IPS DF 6.9 (cell line): ENCODE measurements around the gene SYNJ1.

Experiments
- DNase-seq: peaks from one replicate; pipeline ENCODE4 v3.0.0-alpha.2; 2013; ENCODE audit warnings: low read depth, low spot score
- H3K27ac ChIP-seq: one replicate; pipeline ENCODE4 v1.5.1; 2013; ENCODE audit warnings: low read length, control low read depth
- H3K27me3 ChIP-seq: 2 replicates; pipeline ENCODE4 v1.6.1; 2013; ENCODE audit warnings: mild to moderate bottlenecking, low read length; ENCODE audit not compliant: control insufficient read depth, insufficient read depth
- H3K36me3 ChIP-seq: 2 replicates; pipeline ENCODE4 v1.6.1; 2013; ENCODE audit warnings: low read length; ENCODE audit not compliant: control insufficient read depth, insufficient read depth
- H3K4me1 ChIP-seq: 2 replicates; pipeline ENCODE4 v1.6.1; 2013; ENCODE audit warnings: low read length; ENCODE audit not compliant: control insufficient read depth, insufficient read depth
- H3K4me3 ChIP-seq: 2 replicates; pipeline ENCODE4 v1.5.1; 2013; ENCODE audit warnings: mild to moderate bottlenecking, low read length
- H3K9me3 ChIP-seq: 2 replicates; pipeline ENCODE4 v1.6.1; 2013; ENCODE audit warnings: low read length, inconsistent platforms; ENCODE audit not compliant: control insufficient read depth, insufficient read depth
- WGBS: extraction: QIAGEN DNeasy Blood & Tissue Kit; methylation state at CpG from one replicate; pipeline ENCODE4 v1.1.7; 2013; ENCODE audit warnings: mixed read lengths, missing lambda C conversion rate; ENCODE audit not compliant: insufficient read length, insufficient coverage; 5-methylcytosine and 5-hydroxymethylcytosine counted together

SYNJ1 gene

DNA sequence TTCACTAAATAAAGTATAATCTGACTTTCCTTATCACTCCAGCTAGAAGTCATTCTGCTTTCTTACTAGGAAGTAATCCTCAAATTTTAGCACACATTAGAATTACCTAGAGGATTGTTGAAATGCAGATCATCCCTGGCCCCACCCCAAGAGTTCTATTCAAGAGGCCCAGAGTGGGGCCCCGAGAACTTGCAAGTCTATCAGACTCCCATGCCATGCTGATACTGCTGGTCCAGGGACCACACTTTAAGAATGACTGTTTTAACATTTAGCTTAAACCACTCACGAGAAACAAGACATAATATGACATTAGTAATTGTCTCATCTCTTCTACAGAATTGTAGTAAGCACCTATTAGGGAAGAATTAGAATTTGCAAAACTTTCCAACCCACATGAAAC, 7.7 kb upstream of the SYNJ1 start:
- WGBS, result no CpG with 5 or more reads among the region's 2 CpGs
- no peaks in the 10 kb centered on the region for H3K4me1 ChIP-seq
- peaks cover 4% of the 10 kb centered on the region; the same call in 1 of the 2 replicates for H3K36me3 ChIP-seq
- no peaks in the 10 kb centered on the region for H3K27me3 ChIP-seq
- no peak overlapping the region for H3K27ac ChIP-seq
- DNase-seq, result no peak
- no peaks in the 10 kb centered on the region for H3K9me3 ChIP-seq
- no peak overlapping the region for H3K4me3 ChIP-seq

DNA sequence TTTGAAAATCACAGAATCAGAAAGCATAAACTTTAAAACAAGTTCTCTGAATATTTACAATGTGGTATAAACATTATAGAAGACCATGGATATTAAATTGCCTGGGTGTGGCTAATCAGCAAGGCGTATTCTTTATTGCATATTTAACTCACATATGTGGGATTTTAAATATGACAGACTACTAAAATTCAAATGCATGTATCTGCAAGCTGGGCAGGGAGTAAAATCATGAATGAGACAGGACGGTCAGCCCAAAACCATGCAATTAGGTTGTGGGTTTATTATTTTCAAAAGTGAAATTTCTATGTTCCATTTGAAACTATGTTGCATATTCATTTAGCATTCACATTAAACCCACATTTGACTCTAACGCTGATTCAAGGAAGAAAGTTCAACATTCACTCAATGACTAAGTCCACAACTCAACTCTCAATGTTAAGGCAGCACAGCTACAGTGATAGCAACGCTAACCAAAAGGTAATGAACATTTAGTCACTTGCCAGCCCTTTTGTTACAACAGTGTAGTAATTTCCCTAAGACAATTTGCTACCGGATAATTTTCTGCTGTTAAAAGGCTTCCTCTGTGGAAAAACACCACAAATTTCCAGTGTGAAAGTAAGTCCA, 6.3 kb upstream of the SYNJ1 start:
- WGBS, result no CpG with 5 or more reads among the region's 5 CpGs
- Histone ChIP-seq H3K4me3 (no peak overlapping the region), H3K36me3 (no peaks in the 10 kb centered on the region; the same call in 1 of the 2 replicates), H3K4me1 (no peaks in the 10 kb centered on the region), H3K9me3 (no peaks in the 10 kb centered on the region), H3K27me3 (no peaks in the 10 kb centered on the region), H3K27ac (no peak overlapping the region)
- no peak for DNase-seq

DNA sequence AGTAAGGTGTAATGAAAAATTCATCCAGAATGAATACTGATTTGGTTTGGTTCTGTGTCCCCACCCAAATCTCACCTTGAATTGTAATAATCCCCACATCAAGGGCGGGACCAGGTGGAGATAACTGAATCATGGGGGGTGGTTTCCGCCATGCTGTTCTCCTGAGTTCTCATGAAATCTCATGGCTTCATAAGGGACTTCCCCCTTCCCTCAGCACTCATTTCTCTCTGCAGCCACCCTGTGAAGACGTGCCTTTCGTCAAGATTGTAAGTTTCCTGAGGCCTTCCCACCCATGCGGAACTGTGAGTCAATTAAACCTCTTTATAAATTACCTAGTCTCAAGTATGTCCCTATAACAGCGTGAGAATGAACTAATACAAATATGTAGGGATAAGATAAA, 5.5 kb upstream of the SYNJ1 start:
- H3K27ac ChIP-seq, result no peak overlapping the region
- no peaks in the 10 kb centered on the region for H3K4me1 ChIP-seq
- no peak overlapping the region for H3K4me3 ChIP-seq
- no peak for DNase-seq
- no peaks in the 10 kb centered on the region for H3K9me3 ChIP-seq
- H3K36me3 ChIP-seq, result no peaks in the 10 kb centered on the region; the same call in 1 of the 2 replicates
- no peaks in the 10 kb centered on the region for H3K27me3 ChIP-seq
- WGBS, result no CpG with 5 or more reads among the region's 6 CpGs

GRCh38 chr21:32732544-32732943, 4.7 kb upstream of the SYNJ1 start:
- Histone ChIP-seq H3K36me3 (no peaks in the 10 kb centered on the region; the same call in 1 of the 2 replicates), H3K27ac (no peak overlapping the region), H3K4me1 (no peaks in the 10 kb centered on the region), H3K4me3 (no peak overlapping the region), H3K27me3 (no peaks in the 10 kb centered on the region), H3K9me3 (no peaks in the 10 kb centered on the region)
- WGBS, result no CpG with 5 or more reads among the region's 3 CpGs
- DNase-seq, result no peak

DNA sequence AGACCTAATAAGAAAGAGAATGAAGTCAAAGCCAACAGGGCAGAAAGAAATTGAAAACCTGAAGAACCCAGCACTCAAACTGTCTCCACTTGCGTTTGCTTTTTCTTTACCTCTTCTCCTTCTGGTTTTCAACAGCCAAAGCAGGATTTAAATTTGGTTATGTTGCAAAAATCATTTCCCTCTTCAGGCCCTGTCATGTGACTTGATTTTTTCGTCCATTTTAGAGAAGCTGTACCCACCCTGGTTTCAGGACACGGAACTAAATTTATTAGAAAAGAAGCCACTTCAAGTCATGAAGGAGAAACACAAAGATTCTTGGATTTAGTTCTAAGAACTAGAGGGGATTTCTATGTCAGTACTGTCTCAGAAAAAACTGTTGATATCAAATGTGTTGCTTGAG, 1.0 kb upstream of the SYNJ1 start:
- no peaks in the 10 kb centered on the region for H3K27me3 ChIP-seq
- H3K36me3 ChIP-seq, result no peaks in the 10 kb centered on the region; the same call in 1 of the 2 replicates
- no peaks in the 10 kb centered on the region for H3K9me3 ChIP-seq
- no CpG with 5 or more reads among the region's 3 CpGs for WGBS
- H3K27ac ChIP-seq, result no peak overlapping the region
- H3K4me3 ChIP-seq, result no peak overlapping the region
- no peak for DNase-seq
- no peaks in the 10 kb centered on the region for H3K4me1 ChIP-seq

GRCh38 chr21:32728456-32728839, 635 bp upstream of the SYNJ1 start:
- no CpG with 5 or more reads among the region's 13 CpGs for WGBS
- H3K27me3 ChIP-seq, result no peaks in the 10 kb centered on the region
- H3K36me3 ChIP-seq, result no peaks in the 10 kb centered on the region; the same call in 1 of the 2 replicates
- no peak overlapping the region for H3K27ac ChIP-seq
- H3K4me1 ChIP-seq, result no peaks in the 10 kb centered on the region
- DNase-seq, result no peak
- H3K4me3 ChIP-seq, result peak overlapping the region; percentile 99; the same call in 1 of the 2 replicates
- H3K9me3 ChIP-seq, result no peaks in the 10 kb centered on the region

DNA sequence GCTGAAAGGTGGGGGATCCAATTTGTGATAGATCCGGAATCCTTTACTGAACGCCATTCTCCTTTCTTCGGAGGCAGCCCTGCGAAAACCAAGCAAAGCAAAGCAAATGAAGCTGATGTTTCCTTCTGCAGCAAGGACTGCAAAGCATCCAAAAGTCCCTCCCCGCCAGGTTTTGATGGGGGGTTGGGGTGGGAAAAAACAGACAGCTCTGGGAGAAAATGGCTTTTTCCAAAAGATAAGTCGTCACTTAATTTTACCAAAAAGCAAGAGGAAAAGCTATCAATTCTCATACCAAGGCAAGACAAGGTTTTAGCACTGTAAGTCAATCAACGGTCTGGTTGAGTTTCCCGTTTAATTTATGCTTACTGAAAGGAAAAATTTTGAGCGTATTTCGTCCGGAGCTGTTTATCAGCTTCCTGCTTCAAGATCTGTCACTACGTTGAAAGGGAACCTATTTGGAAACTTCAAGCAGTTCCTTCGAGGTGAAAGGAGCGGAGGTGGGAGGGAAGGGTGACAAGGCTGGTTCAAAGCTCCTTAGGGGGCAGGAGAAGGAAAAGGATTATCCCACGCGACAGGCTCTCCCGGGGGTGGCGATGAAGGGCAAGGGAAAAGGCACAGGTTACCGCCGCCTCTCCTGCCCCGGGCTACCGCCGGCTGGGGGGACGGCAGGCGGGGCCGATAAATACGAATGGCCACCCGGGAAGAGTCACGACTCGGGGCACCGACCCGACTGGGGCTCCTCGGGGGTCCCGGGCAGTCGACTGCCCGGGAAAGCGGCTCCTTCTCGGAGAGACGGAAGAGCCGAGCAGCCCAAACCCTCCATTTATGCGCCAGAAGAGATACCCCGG, 750 bp downstream of the SYNJ1 start:
- Histone ChIP-seq H3K4me1 (no peaks in the 10 kb centered on the region), H3K4me3 (peak overlapping the region; percentile 99), H3K9me3 (no peaks in the 10 kb centered on the region), H3K27ac (no peak overlapping the region), H3K27me3 (no peaks in the 10 kb centered on the region), H3K36me3 (no peaks in the 10 kb centered on the region)
- no peak for DNase-seq
- WGBS, result no CpG with 5 or more reads among the region's 42 CpGs

DNA sequence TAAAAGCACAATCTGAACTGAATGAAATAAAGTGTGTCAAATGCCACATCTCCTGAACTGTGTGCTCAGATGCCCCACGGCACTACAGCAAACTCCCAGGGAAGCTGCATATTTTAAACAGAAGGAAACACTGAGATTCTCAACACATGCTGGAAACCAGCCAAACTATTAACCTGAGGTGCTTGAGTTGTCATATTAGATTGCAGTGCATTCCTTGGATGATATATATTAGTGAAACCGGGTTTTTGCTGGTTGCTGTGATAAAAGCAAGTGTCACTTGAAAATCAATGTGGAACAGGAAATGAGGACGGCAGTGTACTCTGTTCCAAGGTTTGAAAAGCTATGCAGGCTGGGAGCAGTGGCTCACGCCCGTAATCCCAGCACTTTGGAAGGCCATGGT, 8.7 kb downstream of the SYNJ1 start:
- Histone ChIP-seq H3K36me3 (no peaks in the 10 kb centered on the region), H3K27me3 (no peaks in the 10 kb centered on the region), H3K9me3 (no peaks in the 10 kb centered on the region), H3K27ac (no peak overlapping the region), H3K4me3 (no peak overlapping the region), H3K4me1 (no peaks in the 10 kb centered on the region)
- WGBS, result no CpG with 5 or more reads among the region's 5 CpGs
- no peak for DNase-seq

DNA sequence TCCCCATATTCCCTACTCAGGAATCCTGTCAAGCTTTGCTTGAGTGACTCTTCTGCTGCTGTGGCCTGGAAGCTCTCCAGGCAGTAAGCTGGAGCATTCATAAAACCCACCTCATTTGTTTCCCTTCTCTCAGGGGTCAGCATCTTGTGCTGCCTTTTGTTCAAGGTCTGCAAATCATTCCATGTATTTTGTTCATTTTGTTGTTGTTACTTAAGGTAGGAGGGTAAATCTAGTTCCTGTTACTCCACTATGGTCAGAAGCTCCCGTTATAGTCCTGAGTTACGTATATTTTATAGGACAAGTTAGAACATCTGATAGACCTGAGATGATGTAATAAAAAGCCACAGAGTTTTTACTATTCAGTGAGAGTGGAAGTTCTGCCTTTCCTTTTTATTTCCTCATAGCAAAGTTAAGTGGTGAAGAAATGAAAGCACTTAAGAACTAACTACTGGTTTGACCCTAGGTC, 9.9 kb downstream of the SYNJ1 start:
- Histone ChIP-seq H3K9me3 (no peaks in the 10 kb centered on the region), H3K4me1 (no peaks in the 10 kb centered on the region), H3K27me3 (no peaks in the 10 kb centered on the region), H3K4me3 (no peak overlapping the region), H3K27ac (no peak overlapping the region), H3K36me3 (no peaks in the 10 kb centered on the region)
- WGBS, result no CpG with 5 or more reads among the region's 2 CpGs
- DNase-seq, result no peak

DNA sequence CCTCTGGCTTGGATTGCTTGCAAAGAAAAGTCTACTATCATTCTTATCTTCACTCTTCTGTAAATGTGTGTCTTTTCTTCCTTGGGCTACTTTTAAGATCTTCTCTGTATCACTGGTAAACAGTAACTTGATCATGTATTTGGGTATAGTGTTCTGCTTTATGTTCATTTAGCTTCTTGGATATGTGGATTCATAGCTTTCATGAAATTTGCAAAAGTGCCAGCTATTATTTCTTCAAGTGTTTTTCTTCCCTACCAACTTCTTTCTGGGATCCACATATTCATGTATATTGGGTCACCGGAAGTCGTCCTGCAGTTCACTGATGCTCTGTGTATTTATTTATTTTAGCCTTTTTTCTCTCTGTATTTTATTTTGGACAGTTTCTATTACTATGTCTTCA, 11.3 kb downstream of the SYNJ1 start:
- WGBS, result no CpG with 5 or more reads among the region's 2 CpGs
- Histone ChIP-seq H3K27ac (no peak overlapping the region), H3K4me3 (no peak overlapping the region)

More for the DNA sequence above, 11.3 kb downstream of the SYNJ1 start:
- Histone ChIP-seq H3K9me3 (no peaks in the 10 kb centered on the region), H3K36me3 (no peaks in the 10 kb centered on the region), H3K4me1 (no peaks in the 10 kb centered on the region), H3K27me3 (no peaks in the 10 kb centered on the region)
- DNase-seq, result no peak
